Activated CD4-positive, alpha-beta T cell treated with anti-CD3 and anti-CD28 coated beads for 36 hours (primary cell): ENCODE data around the gene SOX10. TPM values are rescaled to one million over a fixed set of nuclear protein-coding genes. Genes with fewer than 3 reads are reported as not detected.

ENCODE experiments used
- ATAC-seq: fragments of 200-7000 bp; cut with Tn5 transposase; one replicate; pipeline ENCODE4 v1.10.0; 2021; ENCODE audit warnings: mild to moderate bottlenecking, moderate library complexity
- CTCF ChIA-PET: fragments of 350-600 bp; sonication (Branson Sonifier 250); formaldehyde crosslinking; loops from one replicate; lab custom pipeline; 2021; ENCODE audit warnings: antibody characterized with exemption; lab: Charles Lee
- POLR2A ChIA-PET: fragments of 350-600 bp; sonication (Branson Sonifier 250); formaldehyde crosslinking; loops from one replicate; lab custom pipeline; 2021; ENCODE audit warnings: antibody characterized with exemption, inconsistent platforms; lab: Charles Lee
- DNase-seq: peaks from one replicate; pipeline ENCODE4 v3.0.0-alpha.2; 2020
- H3K27ac Mint-ChIP-seq: one replicate; pipeline ENCODE4 v1.8.0; 2021; ENCODE audit warnings: mixed read lengths
- H3K27me3 Mint-ChIP-seq: one replicate; pipeline ENCODE4 v1.8.0; 2021; ENCODE audit warnings: mixed read lengths
- H3K36me3 Mint-ChIP-seq: one replicate; pipeline ENCODE4 v1.8.0; 2021; ENCODE audit warnings: low read depth, mixed read lengths
- H3K4me1 Mint-ChIP-seq: one replicate; pipeline ENCODE4 v1.8.0; 2021; ENCODE audit warnings: mixed read lengths
- H3K4me3 Mint-ChIP-seq: one replicate; pipeline ENCODE4 v1.8.0; 2021; ENCODE audit warnings: mild to moderate bottlenecking, moderate library complexity, mixed read lengths
- H3K9me3 Mint-ChIP-seq: one replicate; pipeline ENCODE4 v1.8.0; 2021; ENCODE audit warnings: low read depth, mixed read lengths
- intact Hi-C, 2 experiments: fragments of 100-400 bp; cut with DNase I in 1 of 2; cut with micrococcal nuclease in 1 of 2; formaldehyde crosslinking; loops; one replicate each; pipeline versions ENCODE4 v1.14.2 to v1.15.1; 2022 to 2024; cut with DNase I, micrococcal nuclease
- total RNA-seq, 2 experiments: library from RNA; stranded (reverse); gene quantifications; one replicate each; pipeline ENCODE4 v1.2.3, GENCODE V29; 2021

SOX10 gene
- total RNA-seq, 2 experiments from 2014 or later = not detected

DNA sequence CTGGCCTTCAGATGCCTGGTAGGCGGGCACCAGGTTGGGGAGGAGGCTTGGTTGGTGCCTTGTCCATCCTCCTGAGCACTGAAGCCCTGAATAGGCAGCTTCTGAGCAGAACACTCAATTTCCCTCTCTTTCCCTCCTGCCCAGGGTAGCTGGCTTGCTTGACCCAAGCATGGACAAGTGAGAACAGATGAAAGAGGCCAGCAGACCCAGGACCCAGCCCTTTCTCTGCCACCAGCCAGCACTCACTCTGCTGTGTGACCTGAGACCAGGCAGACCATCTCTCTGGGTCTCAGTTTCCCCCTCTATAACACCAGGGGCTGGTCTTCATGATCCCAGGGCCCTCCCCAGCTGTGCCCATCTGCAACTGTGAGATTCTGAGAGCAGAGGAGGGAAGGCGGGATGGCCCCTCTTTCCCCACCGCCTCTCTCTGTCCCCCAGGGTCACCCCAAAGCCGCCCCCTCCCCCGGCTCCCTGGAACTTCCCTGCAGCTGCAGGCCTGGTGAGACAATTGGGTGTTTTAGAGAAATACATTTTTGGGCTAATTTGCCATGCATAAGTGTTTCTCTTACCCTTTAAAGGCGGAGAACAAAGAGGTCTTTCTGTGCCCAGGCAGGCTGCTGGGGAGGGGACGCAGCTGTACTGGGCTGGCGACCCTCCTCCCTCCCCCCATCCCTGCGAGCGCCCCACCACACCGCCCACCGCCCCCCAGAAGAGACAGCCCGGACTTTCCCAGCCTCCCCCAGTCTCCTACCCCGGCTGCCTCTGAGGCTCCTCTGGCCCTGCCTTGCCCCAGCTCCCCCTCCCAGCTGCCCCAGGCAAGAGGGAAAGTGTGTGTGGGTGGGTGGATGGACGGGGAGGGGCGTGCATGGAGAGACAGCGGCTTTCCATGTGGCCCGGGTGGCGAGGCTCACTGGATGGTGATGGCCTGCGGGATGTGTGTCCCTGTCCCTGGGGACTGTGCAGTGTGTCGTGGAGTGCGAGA is 42.1 kb upstream of the SOX10 start:
- POLR2A ChIA-PET = no interaction called here
- ATAC-seq (no peak), DNase-seq (no peak)
- Mint-ChIP-seq H3K36me3 (no peaks in the 10 kb centered on the region), H3K27ac (no peak overlapping the region), H3K27me3 (no peaks in the 10 kb centered on the region), H3K4me1 (no peaks in the 10 kb centered on the region), H3K9me3 (no peaks in the 10 kb centered on the region), H3K4me3 (no peak overlapping the region)
- CTCF ChIA-PET = interaction anchor here (0.7 kb wide), 1 partner anchor 74 kb away, joined by 3 read pairs; no protein-coding TSS in a partner anchor
- intact Hi-C loops = no loop called here

DNA sequence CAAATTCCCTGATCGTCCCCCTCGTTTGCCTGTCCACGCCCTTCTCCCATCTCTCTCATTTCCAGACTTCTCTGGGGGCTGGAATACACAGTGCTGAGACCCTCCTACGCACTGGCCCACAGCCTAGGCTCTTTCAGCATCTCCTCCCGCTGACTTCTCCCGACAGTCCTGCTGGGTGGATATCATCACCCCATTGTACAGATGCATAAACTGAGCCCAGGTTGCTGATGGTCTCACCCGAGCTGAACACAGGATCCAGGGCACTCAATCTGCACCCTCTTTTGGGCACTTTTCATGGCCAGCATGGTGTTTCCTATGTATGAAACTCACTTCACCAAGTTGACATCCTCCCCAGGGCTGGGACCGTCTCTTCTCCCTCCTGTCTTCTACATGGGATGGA is 41.2 kb upstream of the SOX10 start:
- DNase-seq = no peak
- H3K27me3 Mint-ChIP-seq = no peaks in the 10 kb centered on the region
- no peak overlapping the region for H3K4me3 Mint-ChIP-seq
- H3K36me3 Mint-ChIP-seq = no peaks in the 10 kb centered on the region
- H3K27ac Mint-ChIP-seq = no peak overlapping the region
- ChIA-PET POLR2A (no interaction called here), CTCF (no interaction called here)
- intact Hi-C loops = no loop called here
- no peak for ATAC-seq
- H3K9me3 Mint-ChIP-seq = no peaks in the 10 kb centered on the region
- no peaks in the 10 kb centered on the region for H3K4me1 Mint-ChIP-seq

DNA sequence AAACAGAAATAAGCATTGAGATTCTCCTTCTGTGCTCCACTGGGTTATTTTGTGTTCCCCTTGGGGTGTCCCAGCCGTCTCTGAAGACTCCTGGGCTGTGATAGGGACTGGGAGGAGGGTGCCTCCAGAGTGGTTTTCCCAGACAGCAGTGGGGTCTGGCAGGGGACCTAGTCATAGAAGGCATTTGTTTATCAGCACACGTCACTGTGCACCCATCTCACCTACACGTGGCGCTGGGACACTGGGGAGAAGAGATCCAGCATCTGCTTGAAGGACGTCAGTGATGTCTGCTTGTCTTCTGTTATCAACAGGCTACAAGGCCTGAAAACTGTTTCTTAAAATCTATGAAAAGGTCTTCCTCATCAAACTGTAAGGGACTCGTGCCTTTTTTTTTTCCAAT is 38.7 kb upstream of the SOX10 start:
- H3K27ac Mint-ChIP-seq = no peak overlapping the region
- CTCF ChIA-PET = no interaction called here
- no peak for DNase-seq
- POLR2A ChIA-PET = no interaction called here
- H3K36me3 Mint-ChIP-seq = no peaks in the 10 kb centered on the region
- no peaks in the 10 kb centered on the region for H3K9me3 Mint-ChIP-seq
- no peak for ATAC-seq
- intact Hi-C loops = no loop called here
- no peak overlapping the region for H3K4me3 Mint-ChIP-seq
- no peaks in the 10 kb centered on the region for H3K27me3 Mint-ChIP-seq
- no peaks in the 10 kb centered on the region for H3K4me1 Mint-ChIP-seq

DNA sequence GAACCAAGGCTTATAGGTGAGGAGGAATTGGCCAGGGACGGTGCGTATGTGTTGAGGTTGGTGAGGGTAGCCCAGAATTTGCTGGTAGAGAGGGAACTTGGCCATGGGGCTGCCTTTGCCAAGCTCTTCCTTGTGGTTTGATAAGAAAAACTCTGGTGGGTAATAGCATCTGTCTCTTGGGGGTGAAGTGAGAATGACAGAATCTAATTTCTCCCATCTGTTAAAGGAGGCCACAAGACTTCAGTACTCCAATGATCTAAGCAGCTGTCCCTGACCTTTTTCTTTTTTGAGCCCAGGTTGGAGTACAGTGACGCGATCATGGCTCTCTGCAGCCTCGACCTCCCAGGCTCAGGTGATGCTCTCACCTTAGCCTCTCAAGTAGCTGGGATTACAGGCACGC is 36.9 kb upstream of the SOX10 start:
- DNase-seq = no peak
- CTCF ChIA-PET = interaction anchor here (1.0 kb wide), 1 partner anchor 31 kb away, joined by 3 read pairs; no protein-coding TSS in a partner anchor
- no peak overlapping the region for H3K27ac Mint-ChIP-seq
- ATAC-seq = no peak
- intact Hi-C loops = no loop called here
- H3K9me3 Mint-ChIP-seq = no peaks in the 10 kb centered on the region
- POLR2A ChIA-PET = interaction anchor here (0.6 kb wide), 1 partner anchor 39 kb away, joined by 3 read pairs; no protein-coding TSS in a partner anchor
- H3K27me3 Mint-ChIP-seq = no peaks in the 10 kb centered on the region
- H3K4me3 Mint-ChIP-seq = no peak overlapping the region
- H3K36me3 Mint-ChIP-seq = no peaks in the 10 kb centered on the region
- H3K4me1 Mint-ChIP-seq = no peaks in the 10 kb centered on the region

GRCh38 chr22:38018938-38019827 is 34.8 kb upstream of the SOX10 start:
- Mint-ChIP-seq H3K4me1 (no peaks in the 10 kb centered on the region), H3K9me3 (no peaks in the 10 kb centered on the region), H3K27me3 (no peaks in the 10 kb centered on the region), H3K4me3 (no peak overlapping the region), H3K27ac (no peak overlapping the region), H3K36me3 (no peaks in the 10 kb centered on the region)
- CTCF ChIA-PET = no interaction called here
- POLR2A ChIA-PET = no interaction called here
- intact Hi-C loops = loop anchor here in 1 of 2 experiments (10.0 kb wide), 1 partner anchor 886 kb away; no protein-coding TSS in a partner anchor
- DNase-seq (no peak), ATAC-seq (no peak)

DNA sequence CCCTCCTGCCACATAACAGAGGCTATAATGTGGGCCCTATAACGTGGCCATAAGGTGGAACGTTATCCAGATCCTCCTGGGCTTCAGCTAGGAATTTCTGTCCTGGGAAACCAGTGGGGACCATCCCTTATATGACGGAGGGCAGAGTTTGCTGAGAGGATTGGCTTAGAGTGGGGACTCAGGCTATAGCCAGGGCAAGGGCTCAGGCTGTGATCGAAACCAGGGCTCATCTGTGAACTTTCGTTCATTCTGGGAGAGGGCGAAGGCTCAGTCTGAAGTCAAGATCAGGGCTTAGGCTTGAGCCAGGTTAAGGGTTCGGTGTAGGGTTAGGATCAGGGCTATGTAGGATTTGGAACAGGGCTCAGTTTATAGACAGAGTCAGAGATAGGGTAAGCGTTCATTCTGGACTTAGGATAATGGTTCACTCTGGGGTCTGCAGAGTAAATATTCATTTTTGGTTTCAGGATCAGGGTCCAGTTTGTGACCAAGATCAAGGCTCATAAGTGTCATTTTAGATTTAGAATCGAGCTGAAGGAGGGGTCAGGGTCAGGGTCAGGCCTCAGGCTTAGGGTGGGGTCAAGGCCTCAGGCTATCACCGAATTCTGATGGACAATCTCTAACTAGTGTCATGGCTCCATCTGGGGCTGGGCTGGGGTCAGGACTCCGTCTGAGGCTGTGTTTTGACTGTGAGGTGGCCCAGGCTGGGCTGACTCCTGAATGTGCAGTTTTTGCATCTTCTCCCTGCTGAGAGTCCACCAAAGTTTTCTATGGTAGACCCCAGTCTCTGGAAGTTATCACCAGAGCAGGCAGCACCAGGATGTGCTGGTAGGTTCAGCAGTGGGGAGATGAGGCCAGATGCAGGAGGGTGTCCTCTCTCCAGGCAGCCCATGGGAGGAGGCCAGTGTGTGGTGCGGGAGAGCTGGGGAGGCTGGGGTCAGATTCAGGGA is 33.9 kb upstream of the SOX10 start:
- H3K36me3 Mint-ChIP-seq = no peaks in the 10 kb centered on the region
- POLR2A ChIA-PET = no interaction called here
- H3K27me3 Mint-ChIP-seq = no peaks in the 10 kb centered on the region
- DNase-seq (no peak), ATAC-seq (no peak)
- CTCF ChIA-PET = interaction anchor here (0.6 to 0.7 kb wide), 2 partner anchors 15 to 99 kb away, joined by 3 read pairs; no protein-coding TSS in a partner anchor
- no peaks in the 10 kb centered on the region for H3K4me1 Mint-ChIP-seq
- H3K4me3 Mint-ChIP-seq = no peak overlapping the region
- no peaks in the 10 kb centered on the region for H3K9me3 Mint-ChIP-seq
- H3K27ac Mint-ChIP-seq = no peak overlapping the region
- intact Hi-C loops = loop anchor here in 1 of 2 experiments (10.0 kb wide), 1 partner anchor 887 kb away; no protein-coding TSS in a partner anchor

- POLR2A ChIA-PET = no interaction called here
- H3K4me3 Mint-ChIP-seq = no peak overlapping the region
- H3K4me1 Mint-ChIP-seq = no peaks in the 10 kb centered on the region
- CTCF ChIA-PET = interaction anchor here (0.6 to 0.7 kb wide), 2 partner anchors 16 to 98 kb away, joined by 3 read pairs; no protein-coding TSS in a partner anchor
- no peaks in the 10 kb centered on the region for H3K27me3 Mint-ChIP-seq
- H3K36me3 Mint-ChIP-seq = no peaks in the 10 kb centered on the region
- no peak overlapping the region for H3K27ac Mint-ChIP-seq
- ATAC-seq (no peak), DNase-seq (no peak)
- H3K9me3 Mint-ChIP-seq = no peaks in the 10 kb centered on the region
- intact Hi-C loops = loop anchor here in 1 of 2 experiments (10.0 kb wide), 1 partner anchor 887 kb away; no protein-coding TSS in a partner anchor
These were observed 33.0 kb upstream of the SOX10 start for GRCh38 chr22:38017272-38017920.

- CTCF ChIA-PET = no interaction called here
- DNase-seq (no peak), ATAC-seq (no peak)
- Mint-ChIP-seq H3K4me3 (no peak overlapping the region), H3K36me3 (no peaks in the 10 kb centered on the region), H3K9me3 (no peaks in the 10 kb centered on the region), H3K4me1 (no peaks in the 10 kb centered on the region), H3K27ac (no peak overlapping the region), H3K27me3 (no peaks in the 10 kb centered on the region)
- POLR2A ChIA-PET = no interaction called here
- intact Hi-C loops = loop anchor here in 1 of 2 experiments (10.0 kb wide), 1 partner anchor 888 kb away; no protein-coding TSS in a partner anchor
These were observed 32.1 kb upstream of the SOX10 start for GRCh38 chr22:38016182-38017151.

DNA sequence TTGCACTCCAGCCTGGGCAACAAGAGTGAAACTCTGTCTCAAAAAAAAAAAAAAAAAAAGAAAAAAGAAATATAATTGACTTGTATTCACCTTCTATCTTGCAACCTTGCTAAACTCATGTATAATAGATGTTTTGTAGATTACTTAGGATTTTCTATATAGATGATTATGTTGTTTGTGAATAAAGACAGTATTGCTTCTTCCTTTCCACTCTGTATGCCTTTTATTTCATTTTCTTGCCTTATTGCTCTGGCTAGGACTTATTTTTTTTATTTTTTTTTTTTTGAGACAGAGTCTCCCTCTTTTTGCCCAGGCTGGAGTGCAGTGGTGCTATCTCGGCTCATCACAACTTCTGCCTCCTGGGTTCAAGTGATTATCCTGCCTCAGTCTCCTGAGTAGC is 29.7 kb upstream of the SOX10 start:
- POLR2A ChIA-PET = no interaction called here
- no peak for ATAC-seq
- Mint-ChIP-seq H3K4me1 (no peaks in the 10 kb centered on the region), H3K27me3 (no peaks in the 10 kb centered on the region), H3K9me3 (no peaks in the 10 kb centered on the region), H3K36me3 (no peaks in the 10 kb centered on the region), H3K4me3 (no peak overlapping the region), H3K27ac (no peak overlapping the region)
- CTCF ChIA-PET = no interaction called here
- intact Hi-C loops = loop anchor here in 1 of 2 experiments (10.0 kb wide), 1 partner anchor 891 kb away; no protein-coding TSS in a partner anchor
- no peak for DNase-seq
